ENCODE results near the gene KHK.
A peak's percentile ranks its signal among the peaks of the same experiment; 100 is the strongest.
"Not testable (repeated sequence)": the region's sequence is repeated elsewhere in the genome, so short reads cannot be mapped to it uniquely, and the experiment has no call there.

KHK gene

GRCh38 chr2:27054721-27055120 lies 31.9 kb upstream of the KHK start:
- intact Hi-C loops (cut with DNase I): loop anchor here (5.0 kb wide), 1 partner anchor 33 kb away; the partner anchor contains the start of gene KHK
- no peak for DNase-seq

- no peak for DNase-seq
- intact Hi-C loops (cut with DNase I): no loop called here
Observed at GRCh38 chr2:27057184-27057583, 29.4 kb upstream of the KHK start.

DNA sequence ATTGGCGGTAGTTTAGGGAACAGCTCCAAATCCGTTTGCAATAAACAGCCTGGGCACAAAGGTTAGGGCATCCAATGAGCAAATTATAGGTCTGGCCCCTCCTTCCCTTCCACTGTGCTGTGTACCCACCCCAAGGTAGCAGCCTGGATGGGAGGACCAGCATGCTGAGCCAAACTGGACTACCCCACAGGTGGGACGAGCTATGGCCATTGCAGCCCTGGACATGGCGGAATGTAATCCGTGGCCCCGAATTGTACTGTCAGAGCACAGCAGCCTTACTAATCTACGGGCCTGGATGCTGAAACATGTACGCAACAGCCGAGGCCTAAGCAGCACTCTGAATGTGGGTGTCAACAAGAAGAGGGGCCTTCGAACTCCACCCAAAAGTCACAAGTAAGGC lies 28.4 kb upstream of the KHK start:
- intact Hi-C loops (cut with DNase I): no loop called here
- no peak for DNase-seq

DNA sequence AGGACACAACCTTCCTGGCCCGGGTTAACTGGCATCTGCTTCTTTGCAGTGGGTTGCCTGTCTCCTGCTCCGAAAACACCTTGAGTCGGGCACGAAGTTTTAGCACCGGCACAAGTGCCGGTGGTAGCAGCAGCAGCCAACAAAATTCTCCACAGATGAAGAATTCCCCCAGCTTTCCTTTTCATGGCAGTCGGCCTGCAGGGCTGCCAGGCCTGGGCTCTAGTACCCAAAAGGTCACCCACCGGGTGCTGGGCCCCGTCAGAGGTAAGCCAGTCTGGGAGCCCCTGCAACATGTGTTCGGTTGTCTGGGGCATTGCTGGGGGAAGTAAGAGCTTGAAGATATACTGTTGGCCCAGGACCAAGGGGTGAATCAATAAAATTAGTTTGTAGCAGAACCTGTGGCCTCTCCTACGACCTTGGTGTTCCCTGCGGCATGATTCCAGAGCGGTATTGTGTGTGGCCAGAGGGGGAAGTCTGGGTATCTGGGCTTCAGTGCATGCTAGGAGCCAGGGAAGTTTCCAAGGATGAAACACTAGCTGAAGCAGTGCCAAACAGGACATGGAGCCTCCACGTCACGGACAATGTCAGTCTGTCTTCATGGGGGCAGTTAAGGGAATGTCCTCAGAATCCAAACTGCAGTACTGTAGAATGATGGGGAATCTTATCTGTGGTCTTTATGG lies 27.3 kb upstream of the KHK start:
- no peak for DNase-seq
- intact Hi-C loops (cut with DNase I): no loop called here

DNA sequence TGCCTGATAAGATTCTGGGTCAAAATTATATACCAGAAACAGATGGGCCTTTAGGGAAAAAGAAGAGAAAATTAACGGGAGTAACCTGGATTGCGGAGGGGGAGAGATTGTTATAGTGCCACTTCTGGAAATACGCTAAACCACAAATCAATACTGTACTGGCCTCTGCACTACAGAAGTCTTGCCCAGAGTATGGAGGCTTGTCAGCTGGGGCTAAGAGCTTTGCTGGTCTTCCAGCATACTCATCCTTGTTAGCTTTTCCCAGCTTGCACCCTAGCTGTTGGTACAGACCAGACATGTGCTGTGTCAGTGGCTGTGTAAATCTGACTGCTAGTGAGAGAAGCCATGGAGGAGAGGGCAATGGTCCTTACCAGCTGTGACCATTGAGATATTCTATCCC lies 26.2 kb upstream of the KHK start:
- intact Hi-C loops (cut with DNase I): no loop called here
- no peak for DNase-seq

DNA sequence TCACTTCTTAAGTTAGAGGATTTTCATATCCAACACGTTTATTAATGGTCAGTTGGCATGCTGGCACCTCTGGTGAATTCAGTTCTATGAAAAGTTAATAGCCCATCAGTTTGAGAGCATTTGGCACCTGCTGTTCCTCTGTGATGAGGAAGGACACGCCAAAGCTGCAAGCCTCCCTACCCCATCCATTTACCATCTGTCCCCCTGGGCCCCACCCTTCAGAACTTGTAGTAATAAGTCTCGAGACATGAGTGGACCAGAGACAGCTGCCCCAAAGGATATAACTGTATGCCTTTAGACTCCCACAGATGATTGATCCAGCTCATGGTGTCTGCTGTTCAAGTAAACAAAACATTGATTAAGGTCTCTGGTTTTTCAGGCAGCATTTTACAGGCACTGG lies 21.4 kb upstream of the KHK start:
- peak in 1 of 42 donors; percentile 4 for DNase-seq
- intact Hi-C loops (cut with DNase I): no loop called here

- DNase-seq: peak in 1 of 42 donors; percentile 28
- intact Hi-C loops (cut with DNase I): no loop called here
Observed at GRCh38 chr2:27067385-27067784, 19.2 kb upstream of the KHK start.

DNA sequence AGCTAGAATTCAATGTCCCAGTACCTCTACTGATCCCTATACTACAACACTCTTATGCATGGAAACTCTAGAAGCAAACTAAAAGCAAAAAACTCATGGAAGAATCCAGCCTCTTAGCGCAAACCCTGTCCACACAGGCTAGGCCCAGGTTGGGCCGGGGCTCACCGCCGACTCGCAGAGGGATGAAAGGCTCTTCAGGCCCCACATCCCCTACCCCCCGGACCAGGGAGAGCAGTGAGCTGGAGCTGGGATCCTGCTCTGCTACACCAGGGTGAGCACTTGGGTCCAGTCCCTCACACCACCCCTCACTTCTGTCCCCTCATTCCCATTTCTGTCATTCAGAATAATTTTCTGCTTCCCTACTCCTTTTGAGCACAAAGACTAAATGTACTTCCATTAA lies 17.1 kb upstream of the KHK start:
- DNase-seq: peak in 1 of 42 donors; percentile 30
- intact Hi-C loops (cut with DNase I): no loop called here

GRCh38 chr2:27069961-27070618 lies 16.5 kb upstream of the KHK start:
- intact Hi-C loops (cut with DNase I): no loop called here
- peak in 1 of 42 donors; percentile 5 for DNase-seq

GRCh38 chr2:27070653-27071276 lies 15.8 kb upstream of the KHK start:
- intact Hi-C loops (cut with DNase I): no loop called here
- DNase-seq: no peak

DNA sequence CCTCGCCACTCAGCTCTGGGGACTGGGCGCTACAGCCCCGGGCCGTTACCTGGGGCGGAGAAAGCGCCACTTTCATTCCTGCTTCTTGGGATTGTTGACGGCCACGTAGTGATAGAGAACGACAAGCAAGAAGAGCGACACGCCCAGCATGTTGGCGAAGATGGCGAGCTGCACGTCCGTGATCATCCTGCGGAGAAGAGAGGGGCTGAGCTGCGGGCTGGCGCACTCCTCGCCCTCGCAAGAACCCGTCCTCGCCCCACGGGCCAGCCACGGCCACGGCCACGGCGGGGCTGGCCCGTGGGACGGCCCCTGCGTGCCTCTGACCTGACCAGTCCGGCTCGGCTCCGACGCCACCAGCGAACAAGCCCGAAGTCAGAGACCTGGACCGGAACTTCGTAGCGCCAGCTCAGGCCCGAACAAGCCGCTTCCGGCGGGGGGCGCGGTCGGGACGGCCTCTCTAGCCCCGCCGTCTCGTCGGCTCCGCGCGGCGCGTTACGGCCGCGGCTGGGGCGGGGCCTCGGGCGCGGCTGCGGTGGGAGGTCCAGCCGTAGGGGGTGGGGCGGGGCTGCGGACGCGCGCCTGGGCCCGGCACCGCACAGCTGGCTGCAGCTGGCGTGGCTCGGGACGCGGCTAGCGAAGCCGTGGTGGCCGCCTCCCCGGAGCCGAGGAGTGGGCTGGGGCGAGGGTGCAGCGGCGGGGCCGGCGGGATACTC lies 15.1 kb upstream of the KHK start, which contains the start of gene OST4:
OST4 (minus strand) TSS at position 378 of the 713 bp plus-strand sequence.
- peak; percentile 91 to 98 (median 96) for DNase-seq
- intact Hi-C loops (cut with DNase I): no loop called here

GRCh38 chr2:27071990-27072830 lies 14.4 kb upstream of the KHK start:
- intact Hi-C loops (cut with DNase I): no loop called here
- peak in 26 of 42 donors; percentile 15 to 67 (median 44) for DNase-seq

- DNase-seq: no peak
Observed at GRCh38 chr2:27072920-27073319, 13.7 kb upstream of the KHK start.

DNA sequence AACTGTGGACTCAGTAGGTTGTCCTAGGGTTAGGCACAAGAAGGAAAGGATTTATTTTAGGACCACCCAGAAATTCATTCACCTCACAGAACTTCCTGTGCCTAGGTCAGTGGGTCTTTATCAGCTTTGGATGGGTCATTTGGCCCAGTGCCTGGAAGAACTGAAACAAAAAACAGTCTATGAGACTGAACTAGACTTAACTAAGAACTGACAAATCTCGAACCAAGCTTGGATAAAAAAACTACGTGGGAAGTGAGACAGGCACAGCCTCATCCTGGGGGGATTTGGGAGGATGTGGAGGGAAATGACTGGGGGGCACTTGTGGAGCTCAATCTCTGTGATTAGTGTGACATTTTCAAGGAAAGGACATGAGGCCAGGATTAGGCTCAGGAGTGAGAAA lies 12.8 kb upstream of the KHK start:
- intact Hi-C loops (cut with DNase I): no loop called here
- no peak for DNase-seq

More at GRCh38 chr2:27072920-27073319, 13.7 kb upstream of the KHK start:
- intact Hi-C loops (cut with DNase I): no loop called here

DNA sequence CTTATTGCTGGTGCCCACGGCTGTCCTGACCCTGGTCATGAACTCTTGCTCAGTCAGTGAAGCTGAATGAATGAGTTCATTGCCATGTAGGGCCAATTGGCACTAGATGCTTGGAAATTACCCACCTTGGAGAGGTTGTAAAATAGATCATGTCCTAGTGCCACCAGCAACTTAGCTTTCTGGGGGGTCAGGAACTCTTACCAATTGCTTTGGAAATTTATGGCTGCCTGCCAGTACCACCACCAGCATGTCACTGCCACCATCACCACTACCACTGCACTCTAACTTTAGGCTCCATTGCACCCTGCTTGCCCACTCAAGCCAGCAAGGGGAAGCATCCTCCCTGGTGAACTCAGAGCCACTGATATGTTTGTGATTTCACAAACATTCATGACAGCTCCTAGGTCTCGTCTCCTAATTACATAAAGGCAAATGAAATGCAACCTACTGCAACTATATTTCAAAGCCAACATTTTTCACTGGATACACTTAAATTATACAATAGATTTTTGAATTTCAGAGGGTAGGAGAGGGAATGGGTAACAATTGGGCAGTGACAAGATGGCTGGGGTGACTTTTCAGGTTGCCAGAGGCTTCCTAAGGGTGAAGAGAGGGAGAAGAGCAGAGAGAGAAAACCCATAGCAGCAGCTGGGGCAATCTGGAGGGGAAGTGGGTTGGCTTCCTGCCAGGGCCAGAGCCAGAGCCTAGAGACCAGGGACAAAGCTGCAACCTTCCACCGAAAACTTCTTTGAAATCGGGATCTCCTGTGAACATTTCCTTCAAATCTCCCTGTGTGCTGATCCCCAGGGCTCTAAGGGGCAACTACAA lies 11.6 kb upstream of the KHK start:
- DNase-seq: peak in 10 of 42 donors; percentile 19 to 55 (median 42)
- intact Hi-C loops (cut with DNase I): no loop called here

GRCh38 chr2:27075566-27075871 lies 11.1 kb upstream of the KHK start:
- intact Hi-C loops (cut with DNase I): not testable (repeated sequence)

DNA sequence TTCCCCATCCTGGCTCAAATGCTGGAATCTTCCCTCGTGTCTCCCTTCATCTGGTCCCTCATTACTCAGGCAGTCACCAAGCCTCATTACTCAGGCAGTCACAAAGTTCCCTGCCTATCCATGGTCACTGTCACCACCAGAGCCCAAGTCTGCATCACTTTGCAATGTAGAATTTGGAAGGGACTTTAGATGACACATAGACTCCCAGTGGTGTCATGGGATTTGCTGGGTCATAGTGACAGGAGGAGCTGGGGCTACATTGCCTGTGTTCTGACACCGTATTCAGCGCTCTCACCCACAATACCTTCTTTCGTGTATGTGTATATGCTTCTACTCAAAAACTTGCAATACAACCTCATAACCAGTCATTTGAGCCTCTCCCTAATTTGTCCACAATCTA lies 10.2 kb upstream of the KHK start:
- no peak for DNase-seq
- intact Hi-C loops (cut with DNase I): no loop called here

More at GRCh38 chr2:27075566-27075871, 11.1 kb upstream of the KHK start:
- DNase-seq: not testable (repeated sequence)

GRCh38 chr2:27077231-27077630 lies 9.3 kb upstream of the KHK start:
- intact Hi-C loops (cut with DNase I): no loop called here
- peak in 1 of 42 donors; percentile 48 for DNase-seq

Data from head of caudate nucleus (tissue), 42 donors.